GM18907 (cell line): Measurements from ENCODE around the gene SARDH.

Experiments used
- ATAC-seq: cut with Tn5 transposase; IDR thresholded peaks from one replicate; pipeline ENCODE4 v1.9.1; 2021; ENCODE audit warnings: mild to moderate bottlenecking, moderate library complexity; ENCODE audit not compliant: unreplicated experiment

Gene SARDH

DNA sequence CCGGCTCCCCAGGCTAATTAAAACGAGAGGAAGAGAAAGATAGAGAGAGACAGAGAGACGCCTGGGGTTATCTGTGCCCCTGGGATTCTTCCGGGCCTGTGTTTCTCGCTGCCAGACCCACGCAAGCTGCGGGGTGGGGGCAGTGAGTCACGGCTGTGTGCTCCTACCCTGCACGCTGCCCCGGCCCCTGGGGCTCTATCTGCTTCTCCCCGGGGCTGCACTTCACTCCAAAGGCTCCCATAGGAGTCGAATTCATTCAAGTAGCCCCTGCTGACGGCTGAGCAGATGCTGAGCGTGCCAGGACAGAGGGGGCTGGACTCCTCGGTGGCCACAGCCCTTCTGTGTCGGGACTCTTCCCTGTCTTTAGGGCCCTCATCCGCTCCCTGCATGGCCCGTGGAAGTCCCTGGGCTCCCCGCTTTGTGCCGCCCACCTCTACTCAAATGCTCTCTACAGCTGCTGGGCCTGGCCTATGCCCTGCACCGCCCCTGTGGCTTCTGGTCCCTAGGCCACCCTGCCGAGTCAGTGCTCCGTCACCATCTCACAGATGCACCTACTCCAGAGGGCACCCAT lies 22.8 kb downstream of the SARDH start:
- no peak for ATAC-seq

DNA sequence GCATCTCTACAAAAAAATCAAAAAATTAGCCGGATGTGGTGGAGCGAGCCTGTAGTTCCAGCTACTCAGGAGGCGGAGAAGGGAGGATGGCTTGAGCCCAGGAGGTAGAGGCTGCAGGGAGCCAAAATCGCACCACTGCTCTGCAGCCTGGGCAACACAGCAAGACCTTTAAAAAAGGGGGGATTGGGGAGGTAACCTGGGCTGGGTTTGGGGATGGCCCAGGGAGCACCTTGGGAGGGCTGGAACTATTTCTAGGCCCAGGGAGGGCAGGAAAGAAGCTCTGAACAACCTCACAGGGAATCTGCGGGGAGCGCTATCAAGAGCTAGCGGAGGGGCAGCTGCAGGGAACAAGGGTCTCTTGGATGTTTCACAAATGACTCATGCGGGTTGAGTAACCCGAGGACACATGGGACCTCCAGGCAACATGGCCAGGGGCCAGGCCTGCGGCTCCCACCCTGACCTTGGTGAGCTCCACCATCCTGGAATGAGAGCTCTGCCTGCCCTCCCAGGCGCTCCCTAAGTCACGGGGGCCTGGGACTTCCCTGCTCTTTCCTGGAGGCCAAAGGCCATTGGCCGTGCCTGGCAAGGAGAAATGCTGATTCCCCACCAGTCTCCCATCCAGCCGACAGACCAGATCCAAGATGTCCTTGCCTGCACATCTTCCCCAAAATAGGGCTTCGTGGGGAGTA lies 23.4 kb downstream of the SARDH start:
- no peak for ATAC-seq

DNA sequence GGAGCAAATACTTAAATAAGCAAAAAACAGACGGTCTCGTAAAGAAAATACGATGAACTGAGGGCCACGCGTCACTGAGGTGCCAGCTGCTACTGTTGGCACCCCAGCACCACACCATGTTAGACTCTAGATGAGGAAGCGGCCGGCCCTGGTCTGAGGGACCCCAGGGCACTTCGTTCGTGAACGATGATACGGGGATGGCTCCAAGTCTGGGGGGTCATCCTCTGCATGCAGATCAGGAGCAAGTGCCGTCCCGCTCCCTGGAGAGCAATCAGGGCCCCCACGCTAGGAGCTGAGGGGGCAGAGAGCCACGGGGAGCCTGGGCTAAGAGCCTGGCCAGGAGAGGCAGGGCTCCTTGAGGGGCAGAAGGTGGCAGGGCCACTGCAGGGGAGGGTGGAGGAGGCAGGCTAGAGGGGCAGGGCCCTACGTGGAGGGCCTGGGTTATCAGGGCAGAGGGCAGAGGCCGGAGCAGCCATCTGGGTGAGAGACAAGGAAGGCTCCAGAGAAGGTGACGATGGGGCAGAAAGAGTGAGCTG lies 24.1 kb downstream of the SARDH start:
- no peak for ATAC-seq

DNA sequence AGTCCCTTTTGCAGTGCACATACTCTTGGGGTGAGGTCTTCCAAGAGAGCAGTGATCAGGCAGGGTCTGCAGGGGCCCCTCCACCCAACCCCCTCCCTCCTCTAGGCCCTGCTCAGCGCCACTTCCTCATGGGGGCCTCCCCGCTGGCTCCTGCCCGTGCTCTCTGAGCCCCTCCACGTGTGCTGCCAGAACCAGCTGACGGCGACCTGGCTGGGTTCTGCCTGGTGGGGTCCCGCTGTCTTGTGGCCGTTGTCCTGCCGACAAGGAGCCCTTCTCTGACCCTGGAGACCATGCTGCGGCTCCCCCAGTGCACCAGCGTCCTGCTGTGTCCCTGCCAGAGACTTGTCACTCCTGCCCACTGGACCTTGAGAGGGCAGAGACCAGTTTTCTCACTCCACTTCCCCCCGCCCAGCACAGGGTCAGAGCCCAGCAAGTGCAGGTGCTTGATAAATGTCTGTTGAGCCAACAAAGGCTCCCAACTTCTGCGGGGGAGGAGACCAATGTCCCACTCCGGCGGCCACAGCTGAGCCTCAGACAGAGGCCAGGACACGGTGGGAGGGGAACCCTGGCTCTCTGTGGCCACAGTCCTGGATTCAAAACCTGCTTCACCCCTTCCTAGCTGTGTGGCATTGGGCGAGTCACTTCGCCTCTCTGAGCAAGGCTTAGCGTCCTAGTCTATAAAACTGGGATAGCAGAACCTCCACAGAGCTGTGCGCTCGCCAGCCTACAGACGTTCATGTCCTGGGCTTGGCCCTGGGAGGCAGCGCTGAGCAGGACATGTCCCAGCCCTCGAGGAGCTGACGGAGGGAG lies 24.8 kb downstream of the SARDH start:
- ATAC-seq = no peak

DNA sequence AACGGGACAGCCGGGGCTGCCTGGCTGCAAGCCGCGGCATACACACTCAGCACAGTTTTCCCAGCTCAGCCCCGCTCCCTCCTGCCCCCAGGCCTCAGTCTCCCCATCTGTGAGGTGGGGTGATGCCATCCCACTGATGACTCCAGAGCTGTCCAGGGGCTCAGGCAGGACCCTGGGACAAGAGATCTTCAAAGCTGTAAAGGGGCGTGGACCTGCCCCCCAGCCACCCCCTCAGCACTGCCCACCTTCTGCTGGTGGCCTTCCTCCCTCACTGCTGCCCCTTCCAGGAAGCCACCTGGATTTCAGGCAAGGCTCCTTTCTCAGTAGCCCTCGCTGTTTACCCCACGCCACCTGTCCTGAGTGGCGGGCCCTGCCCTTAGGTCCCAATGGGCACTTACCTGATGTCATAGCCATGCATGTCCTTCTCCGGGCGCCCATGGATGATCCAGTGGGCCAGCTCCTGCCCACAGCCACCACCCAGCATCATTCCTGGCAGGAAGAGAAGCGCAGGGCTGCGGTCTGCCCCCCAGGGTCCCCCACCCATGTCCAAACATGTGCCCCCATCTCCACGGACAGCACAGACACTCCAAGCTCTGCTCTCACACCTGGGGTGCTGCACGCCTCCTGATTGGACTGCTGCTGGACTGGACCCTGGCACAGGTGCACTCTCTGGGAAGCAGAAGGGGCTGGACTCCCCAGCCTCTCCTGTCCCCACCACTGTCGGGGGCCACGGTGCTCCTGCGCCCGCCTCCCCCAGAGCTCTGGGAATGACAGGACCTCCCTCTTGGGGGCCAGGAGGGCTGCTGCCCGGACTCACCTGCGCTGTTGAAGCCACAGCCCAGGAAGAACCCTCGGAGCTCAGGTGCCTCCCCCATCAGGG lies 25.7 kb downstream of the SARDH start:
- no peak for ATAC-seq

DNA sequence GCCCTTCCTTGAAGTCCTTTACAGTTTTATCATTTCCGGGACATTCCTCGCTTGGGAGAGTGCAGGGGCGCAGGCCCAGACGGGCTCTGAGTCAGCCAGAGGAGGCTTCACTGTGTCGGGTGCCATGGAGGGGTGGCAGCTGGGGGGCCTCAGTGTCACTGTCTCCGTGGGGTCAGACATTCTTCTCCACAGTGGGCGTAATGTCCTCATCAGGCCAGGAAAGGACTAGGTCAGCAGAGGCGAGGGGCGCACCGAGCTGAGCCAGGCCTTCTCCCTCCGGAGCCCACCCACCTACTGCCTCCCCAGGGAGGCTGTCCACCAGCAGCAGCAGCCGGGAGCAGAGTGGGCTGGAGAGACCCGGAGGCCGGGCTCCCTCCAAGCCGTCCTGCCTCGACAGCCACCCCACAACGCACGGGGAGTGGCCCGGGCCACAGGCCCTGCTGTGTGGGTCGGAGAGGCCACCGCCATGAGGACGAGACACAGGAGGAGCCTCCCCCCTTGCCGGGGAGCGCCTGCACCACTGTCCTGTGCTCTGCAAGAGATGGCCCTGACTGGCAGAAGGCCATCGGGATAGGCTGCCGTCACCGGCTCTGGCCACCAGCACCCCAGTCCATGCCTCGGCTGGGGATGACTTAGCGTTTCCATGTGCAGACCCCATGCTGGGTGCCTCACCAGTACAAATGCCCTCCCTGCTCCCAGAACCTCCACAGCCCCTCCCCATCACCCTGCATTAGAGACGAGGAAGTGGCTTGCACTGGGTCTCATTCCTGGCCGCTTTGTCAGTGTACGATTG lies 26.5 kb downstream of the SARDH start:
- ATAC-seq = no peak

DNA sequence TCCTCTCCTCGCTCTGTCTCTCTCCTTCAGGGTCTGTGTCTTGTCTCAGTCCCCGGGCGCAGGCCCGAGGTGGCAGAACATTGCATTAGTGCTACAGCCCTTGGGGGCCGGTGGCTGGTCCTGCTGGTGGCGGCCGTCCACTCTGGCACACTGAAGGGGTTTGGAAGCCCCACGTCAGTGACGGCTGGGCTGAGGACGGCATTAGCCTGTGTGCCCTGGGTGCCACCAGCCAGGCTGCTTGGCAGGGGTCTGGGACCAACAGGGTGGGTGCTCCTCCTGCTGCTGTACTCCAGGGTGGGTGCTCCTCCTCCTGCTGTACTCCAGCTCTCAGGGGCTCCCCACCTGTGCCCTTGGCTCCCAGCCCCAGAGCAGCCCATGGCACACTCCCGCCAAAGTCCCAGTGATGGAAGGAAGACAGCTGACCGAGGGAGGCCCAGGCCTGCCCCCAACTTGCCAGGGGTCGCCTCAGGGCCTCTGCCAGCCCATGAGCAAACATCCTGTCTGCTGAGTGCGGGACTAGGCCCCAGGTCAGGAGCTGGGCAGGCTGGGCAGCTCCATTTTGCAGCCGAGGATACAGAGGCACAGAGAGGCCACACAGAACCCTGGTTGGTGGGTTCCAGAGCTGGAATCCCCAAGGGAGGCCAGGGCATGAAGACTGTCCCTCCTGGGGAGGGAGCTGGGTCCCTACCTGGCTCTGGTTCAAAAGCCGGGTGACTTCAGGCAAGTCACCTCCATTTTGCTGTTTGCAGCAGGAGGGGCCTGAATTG lies 27.3 kb downstream of the SARDH start:
- no peak for ATAC-seq

DNA sequence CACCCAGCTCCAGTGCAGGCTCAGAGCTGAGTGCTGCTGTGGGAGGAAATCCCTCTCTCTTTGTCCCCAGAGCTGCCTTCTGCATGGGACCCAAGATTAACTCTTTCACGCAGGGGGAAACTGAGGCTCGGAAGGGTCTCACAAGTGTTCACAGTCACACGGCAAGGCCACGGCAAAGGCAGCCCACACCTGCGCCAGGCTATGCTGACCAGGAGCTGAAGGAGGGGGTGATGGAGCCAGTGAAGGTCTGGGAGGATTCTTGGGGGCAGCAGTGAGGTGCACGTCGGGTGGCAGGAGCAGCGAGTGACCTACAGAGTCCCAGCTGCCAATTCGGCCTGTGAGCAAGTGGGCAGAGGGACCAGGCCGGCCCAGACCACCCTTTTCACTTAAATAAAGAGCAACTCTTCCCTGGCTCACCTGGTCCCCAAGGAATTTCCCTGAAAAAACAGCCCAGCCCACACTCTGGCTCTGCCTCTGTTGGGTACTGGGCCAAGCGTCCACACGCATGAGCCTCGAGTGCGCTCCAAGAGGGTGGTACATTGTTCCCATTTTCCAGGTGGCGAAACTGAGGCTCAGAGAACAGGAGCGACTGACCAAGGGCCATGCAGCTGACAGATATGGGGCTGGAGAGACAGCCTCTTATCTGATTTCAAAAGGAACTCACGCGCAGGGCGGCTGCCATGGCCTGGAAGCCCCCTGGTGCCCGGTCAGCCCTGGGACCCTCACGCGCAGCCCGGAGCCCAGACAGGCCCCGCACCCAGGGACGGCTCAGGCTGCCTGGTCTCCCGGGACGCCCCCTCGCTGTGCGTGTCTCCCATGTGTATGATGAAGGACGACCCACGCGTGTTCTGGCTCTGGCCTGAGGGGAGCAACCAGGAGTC lies 28.2 kb downstream of the SARDH start:
- ATAC-seq = no peak

DNA sequence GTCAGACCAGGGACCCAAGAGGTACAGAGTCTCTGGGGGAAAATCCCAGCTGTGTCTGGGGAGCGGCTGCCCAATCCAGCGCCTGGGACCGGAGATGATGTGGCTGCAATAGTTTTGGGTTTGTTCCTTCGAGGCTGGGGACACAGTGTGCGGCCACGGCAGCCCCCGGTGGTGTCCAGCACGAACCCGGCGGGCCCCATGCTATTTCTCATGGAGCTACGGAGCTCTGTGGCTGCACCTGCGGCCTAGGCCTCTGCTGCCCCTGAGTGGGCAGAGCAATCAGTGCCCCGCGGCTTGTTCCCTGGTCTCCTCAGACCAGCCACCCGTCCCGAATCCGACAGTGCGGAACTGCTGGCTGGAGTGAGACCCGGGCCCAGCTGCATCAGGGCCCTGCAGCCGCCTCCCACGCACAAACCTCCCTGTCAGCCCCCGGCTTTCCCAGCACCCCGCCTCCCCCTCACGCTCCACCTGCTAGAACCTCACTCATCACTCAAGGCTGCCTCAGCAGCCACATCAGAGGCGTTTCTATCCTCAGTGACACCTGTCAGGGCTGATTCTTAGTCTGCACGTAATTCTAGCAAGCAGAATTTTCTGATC lies 29.0 kb downstream of the SARDH start:
- ATAC-seq = no peak

DNA sequence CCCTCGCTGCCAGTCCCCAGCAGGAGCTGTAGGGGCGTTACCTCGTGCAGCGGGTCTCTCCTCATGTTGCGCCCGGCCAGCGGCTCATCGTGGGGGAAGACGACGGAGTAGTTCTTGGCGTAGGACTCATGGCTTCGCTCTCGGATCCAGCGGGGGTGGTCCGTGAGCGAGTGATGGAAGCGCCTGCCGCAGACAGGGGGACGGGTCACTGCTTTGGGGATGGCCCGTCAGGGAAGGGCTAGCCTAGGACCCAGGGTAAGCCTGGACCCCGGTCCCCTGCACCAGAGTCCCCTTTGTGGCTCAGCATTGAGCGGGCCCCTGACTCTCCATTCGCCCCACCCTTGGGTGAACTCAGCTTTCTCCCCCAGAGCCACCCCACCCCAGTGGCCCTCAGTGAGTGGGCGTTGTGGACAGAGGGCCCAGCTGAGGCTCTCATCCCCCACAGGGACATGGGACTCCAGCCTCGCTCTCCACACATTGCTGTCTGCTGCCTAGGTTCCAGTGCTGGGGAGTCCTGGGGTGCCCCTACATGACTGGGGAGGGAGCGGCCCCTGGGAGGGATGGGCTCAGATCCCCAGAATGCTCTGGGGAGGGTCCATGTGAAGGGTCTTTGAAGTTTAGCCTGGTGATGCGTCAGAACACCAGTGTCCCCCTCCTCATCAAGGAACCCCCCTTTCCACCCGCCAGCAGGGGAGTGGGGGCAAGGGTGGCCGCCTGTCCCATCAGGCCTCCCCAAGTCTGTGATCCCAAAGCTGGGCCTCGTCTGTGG lies 29.7 kb downstream of the SARDH start:
- no peak for ATAC-seq

DNA sequence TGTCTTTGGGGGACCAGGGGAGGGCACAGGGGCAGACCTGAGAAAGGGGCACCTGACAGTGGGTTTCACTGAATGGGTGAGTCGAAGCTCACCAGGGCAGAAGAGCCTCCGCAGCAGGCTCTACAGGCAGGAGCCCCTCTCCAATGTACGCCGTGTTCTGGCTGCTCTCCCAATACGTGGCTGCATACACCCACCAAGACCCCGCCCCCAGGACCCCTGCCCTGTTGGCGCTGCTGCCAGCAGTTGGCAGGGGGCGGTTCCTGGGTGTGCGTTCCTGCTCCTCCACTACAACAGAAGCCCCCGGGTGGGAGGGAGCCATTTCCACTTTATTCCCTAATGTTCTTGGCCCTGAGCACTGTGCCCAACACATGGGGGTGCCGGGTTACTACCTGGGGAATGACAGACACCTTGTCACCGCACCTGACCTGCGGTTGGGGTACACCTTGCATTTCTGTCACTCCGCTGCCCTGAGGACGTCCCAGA lies 30.3 kb downstream of the SARDH start:
- no peak for ATAC-seq

DNA sequence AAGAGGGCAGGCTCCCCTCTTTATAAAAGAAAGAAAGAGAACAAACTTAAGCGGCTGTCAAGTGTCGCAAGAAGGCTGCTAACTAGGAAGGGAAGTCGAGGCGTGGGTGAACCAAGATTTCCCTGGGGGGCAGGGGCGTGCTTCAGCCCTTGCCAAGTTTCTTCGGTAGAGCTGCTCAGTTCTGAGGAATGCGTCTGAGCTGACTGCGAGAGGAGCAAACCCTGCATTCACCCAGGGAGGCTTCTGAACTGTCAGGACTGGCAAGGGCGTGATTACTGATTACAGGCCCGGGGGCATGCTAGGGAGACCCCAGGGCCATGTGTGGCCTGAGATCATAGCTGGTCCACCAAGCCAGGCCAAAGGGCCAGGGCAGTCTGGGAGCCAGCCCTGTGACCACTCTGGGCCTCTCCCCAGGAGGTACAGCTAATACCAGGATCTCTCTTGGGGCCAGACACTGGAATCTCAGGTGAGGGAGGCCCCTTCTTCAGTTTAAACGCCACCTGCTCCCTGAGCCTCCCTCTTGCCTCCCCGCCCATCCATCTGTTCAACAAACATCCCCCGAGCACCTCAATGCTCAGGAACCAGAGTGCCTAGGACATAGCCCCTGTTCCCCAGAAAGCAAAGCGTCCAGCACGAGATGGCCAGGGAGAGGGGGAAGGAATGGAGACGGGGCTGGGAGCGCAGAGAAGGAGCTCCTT lies 30.9 kb downstream of the SARDH start:
- no peak for ATAC-seq

DNA sequence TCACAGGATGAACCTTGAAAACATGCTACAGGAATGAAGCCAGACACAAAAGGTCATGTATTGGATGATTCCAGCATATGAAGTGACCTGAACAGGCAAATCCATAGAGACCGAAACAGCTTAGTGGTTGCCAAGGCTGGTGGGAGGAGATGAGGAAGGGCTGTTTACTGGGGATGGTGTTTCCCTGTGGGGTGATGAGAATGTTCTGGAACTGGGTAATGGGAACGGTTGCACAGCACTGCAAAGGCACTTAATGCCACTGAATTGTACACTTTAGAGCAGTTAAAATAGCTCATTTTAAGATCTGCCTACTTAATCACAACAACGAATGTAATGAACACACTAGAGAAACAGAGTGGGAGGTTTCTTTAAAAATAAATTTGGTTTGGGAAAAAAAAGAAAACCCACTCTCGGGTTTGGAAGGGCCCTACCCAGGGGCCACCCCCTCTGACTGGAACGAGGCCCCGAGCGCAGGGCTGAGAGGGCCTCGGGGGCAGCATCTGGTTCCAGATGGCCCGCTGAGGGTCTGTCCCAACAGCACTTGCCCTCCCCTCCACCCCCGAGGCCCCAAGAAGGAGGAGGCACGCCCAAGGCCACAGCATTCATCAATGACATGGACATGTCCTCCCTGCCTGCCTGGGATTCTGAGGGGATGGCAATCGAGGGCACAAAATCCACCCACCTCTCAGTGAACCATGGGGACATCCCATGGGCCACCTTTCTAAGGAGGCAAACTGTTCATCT lies 31.7 kb downstream of the SARDH start:
- ATAC-seq = no peak

DNA sequence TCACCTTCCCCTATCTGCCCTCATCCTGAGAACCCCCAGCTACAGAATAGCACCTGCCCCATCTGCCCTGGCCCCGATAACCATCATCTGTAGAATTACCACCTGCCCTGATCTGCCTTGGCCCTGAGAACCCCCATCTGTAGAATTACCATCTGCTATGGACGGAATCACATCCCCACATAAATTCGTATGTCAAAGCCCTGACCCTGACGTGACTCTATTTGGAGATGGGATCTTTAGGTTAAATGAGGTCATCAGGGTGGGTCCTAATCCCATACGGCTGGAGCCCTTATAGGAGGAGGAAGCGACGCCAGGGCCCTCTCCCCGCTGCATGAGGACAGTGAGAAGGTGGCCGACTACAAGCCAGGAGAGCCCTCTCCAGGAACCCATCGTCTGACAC lies 32.6 kb downstream of the SARDH start:
- no peak for ATAC-seq

DNA sequence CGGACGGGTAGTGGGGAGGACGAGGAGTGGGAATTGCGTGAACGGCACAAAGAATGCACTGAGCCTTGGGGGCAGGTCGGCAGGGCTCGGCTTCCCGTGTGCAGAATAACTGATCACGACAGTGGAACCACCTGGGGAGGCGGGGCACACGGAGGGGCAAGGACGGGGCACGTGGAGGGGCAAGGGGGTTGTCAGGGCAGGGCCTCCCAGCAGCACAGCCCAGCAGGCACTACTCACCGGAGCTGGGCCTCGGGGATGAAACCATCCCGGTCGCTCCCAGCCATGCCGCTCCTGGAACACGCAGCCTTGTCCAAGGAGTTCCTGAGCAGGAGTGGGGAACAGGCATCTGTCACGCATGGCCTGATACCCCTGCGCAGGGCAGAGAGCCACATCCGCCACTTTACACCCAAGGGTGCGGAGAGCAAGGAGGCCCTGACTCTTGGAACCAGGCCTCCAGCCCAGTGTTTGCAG lies 33.4 kb downstream of the SARDH start:
- ATAC-seq = no peak
